DMS114 treated with DMSO at 0.1 percent for 48 hours (cell line): Measurements from ENCODE around the gene KRTAP10-1.

ENCODE experiments used
- DNase-seq: peaks from one replicate; lab custom pipeline; 2025; ENCODE audit not compliant: unreplicated experiment; lab: John Stamatoyannopoulos, UW

The KRTAP10-1 gene

GRCh38 chr21:44517175-44517899 lies 22.7 kb downstream of the KRTAP10-1 start:
- no peak for DNase-seq

GRCh38 chr21:44516828-44517174 lies 23.2 kb downstream of the KRTAP10-1 start:
- no peak for DNase-seq

- DNase-seq, result no peak
Observed at GRCh38 chr21:44516342-44516741, 23.7 kb downstream of the KRTAP10-1 start.

GRCh38 chr21:44515359-44516165 lies 24.4 kb downstream of the KRTAP10-1 start:
- DNase-seq, result no peak

GRCh38 chr21:44514746-44515358 lies 25.1 kb downstream of the KRTAP10-1 start:
- DNase-seq, result no peak

GRCh38 chr21:44514218-44514520 lies 25.8 kb downstream of the KRTAP10-1 start:
- DNase-seq, result no peak

GRCh38 chr21:44513389-44514217 lies 26.4 kb downstream of the KRTAP10-1 start:
- no peak for DNase-seq

GRCh38 chr21:44512496-44513388 lies 27.3 kb downstream of the KRTAP10-1 start:
- DNase-seq, result no peak

- DNase-seq, result no peak
Observed at GRCh38 chr21:44511938-44512275, 28.1 kb downstream of the KRTAP10-1 start.

GRCh38 chr21:44511219-44511937 lies 28.6 kb downstream of the KRTAP10-1 start:
- no peak for DNase-seq

GRCh38 chr21:44510508-44511218 lies 29.3 kb downstream of the KRTAP10-1 start:
- DNase-seq, result no peak

- DNase-seq, result no peak
Observed at GRCh38 chr21:44510109-44510507, 29.9 kb downstream of the KRTAP10-1 start.

GRCh38 chr21:44509539-44509938 lies 30.5 kb downstream of the KRTAP10-1 start:
- DNase-seq, result no peak

GRCh38 chr21:44508711-44509445 lies 31.1 kb downstream of the KRTAP10-1 start:
- DNase-seq, result no peak

- no peak for DNase-seq
Observed at GRCh38 chr21:44508426-44508710, 31.6 kb downstream of the KRTAP10-1 start.

- no peak for DNase-seq
Observed at GRCh38 chr21:44507673-44508425, 32.1 kb downstream of the KRTAP10-1 start.

- no peak for DNase-seq
Observed at GRCh38 chr21:44506279-44507255, 33.4 kb downstream of the KRTAP10-1 start.
